HepG2 (cell line): ENCODE data around the gene DDX60.

Source experiments
- GABPA ChIP-seq, 2 experiments: IDR thresholded peaks; 2 replicates each; pipeline ENCODE4 v1.6.1; 2011 to 2016; ENCODE audit warnings: low read depth in 2 of 2, low read length in 1 of 2, missing biosample characterization in 1 of 2, missing genetic modification characterization in 1 of 2
- HMG20A ChIP-seq: IDR thresholded peaks from 2 replicates; pipeline ENCODE4 v1.6.1; 2016; ENCODE audit warnings: borderline replicate concordance
- KDM3A ChIP-seq: IDR thresholded peaks from 2 replicates; pipeline ENCODE4 v1.6.1; 2018; ENCODE audit warnings: low read depth, missing compliant biosample characterization
- KDM5A ChIP-seq: fragments of 200-600 bp; sonication (generic); IDR thresholded peaks from 2 replicates; pipeline ENCODE4 v1.7.0; 2018; ENCODE audit warnings: antibody characterized with exemption, mild to moderate bottlenecking, low read length, borderline replicate concordance
- POLR2A ChIP-seq, 2 experiments: IDR thresholded peaks; 2 replicates each; pipeline ENCODE4 v1.6.1; 2011; ENCODE audit warnings: low read depth in 2 of 2, low read length in 2 of 2, mild to moderate bottlenecking in 1 of 2, moderate library complexity in 1 of 2; ENCODE audit not compliant: insufficient read depth in 1 of 2
- SUZ12 ChIP-seq: fragments of 150-350 bp; IDR thresholded peaks from 2 replicates; pipeline ENCODE4 v1.6.1; 2014; ENCODE audit warnings: low read depth, low read length
- TBP ChIP-seq: sonication (generic); formaldehyde crosslinking; IDR thresholded peaks from 2 replicates; pipeline ENCODE4 v1.5.0; 2020; ENCODE audit warnings: missing genetic modification reagents
- ZNF121 ChIP-seq: sonication (generic); formaldehyde crosslinking; IDR thresholded peaks from 2 replicates; pipeline ENCODE4 v1.5.0; 2020; ENCODE audit warnings: mild to moderate bottlenecking, missing genetic modification reagents
- TF ChIP-seq, protein P1 (sequence below): sonication (generic); formaldehyde crosslinking; IDR thresholded peaks from 2 replicates; pipeline ENCODE4 v1.4.0; 2020; ENCODE audit warnings: missing genetic modification reagents
- TF ChIP-seq, protein P2 (sequence below): sonication (generic); formaldehyde crosslinking; IDR thresholded peaks from 2 replicates; pipeline ENCODE4 v1.8.1; 2023; ENCODE audit warnings: mild to moderate bottlenecking, moderate library complexity, missing genetic modification reagents
- TF ChIP-seq, protein P3 (sequence below): sonication (generic); formaldehyde crosslinking; IDR thresholded peaks from 2 replicates; pipeline ENCODE4 v1.4.0; 2020; ENCODE audit warnings: missing genetic modification reagents
- TF ChIP-seq, protein P4 (sequence below): sonication (generic); formaldehyde crosslinking; IDR thresholded peaks from 2 replicates; pipeline ENCODE4 v1.5.0; 2020; ENCODE audit warnings: mild to moderate bottlenecking, missing genetic modification reagents, moderate library complexity
- TF ChIP-seq, protein P5 (sequence below): IDR thresholded peaks from 2 replicates; pipeline ENCODE4 v1.6.1; 2012; ENCODE audit warnings: inconsistent platforms
- TF ChIP-seq, protein P6 (sequence below), 2 experiments: sonication (generic) in 1 of 2; formaldehyde crosslinking in 1 of 2; IDR thresholded peaks; 2 replicates each; pipeline versions ENCODE4 v1.4.0 to v1.6.1; 2018 to 2020; ENCODE audit warnings: missing genetic modification reagents in 2 of 2, borderline replicate concordance in 1 of 2, low read depth in 1 of 2, mild to moderate bottlenecking in 1 of 2, missing biosample characterization in 1 of 2

DNA sequence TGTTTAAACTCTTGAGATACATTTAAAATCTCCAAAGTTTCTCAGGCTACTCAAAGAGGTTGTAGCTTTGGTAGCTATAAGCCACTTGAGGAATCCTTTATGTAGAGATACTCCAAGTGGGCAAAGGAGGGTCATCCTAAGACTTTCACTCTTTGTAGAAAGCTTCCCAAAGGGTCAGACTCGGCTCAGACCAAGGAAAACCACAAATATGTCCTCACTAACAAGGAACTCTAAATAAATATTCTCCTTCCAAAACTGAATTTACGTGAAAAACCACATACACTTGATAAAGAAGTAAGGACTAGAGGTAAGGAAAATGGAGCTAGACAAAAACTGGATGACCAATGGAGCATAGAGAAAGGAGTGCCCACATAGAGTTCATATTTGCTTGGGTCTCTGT lies 41.7 kb upstream of the DDX60 start:
- TF ChIP-seq, protein P1, sequence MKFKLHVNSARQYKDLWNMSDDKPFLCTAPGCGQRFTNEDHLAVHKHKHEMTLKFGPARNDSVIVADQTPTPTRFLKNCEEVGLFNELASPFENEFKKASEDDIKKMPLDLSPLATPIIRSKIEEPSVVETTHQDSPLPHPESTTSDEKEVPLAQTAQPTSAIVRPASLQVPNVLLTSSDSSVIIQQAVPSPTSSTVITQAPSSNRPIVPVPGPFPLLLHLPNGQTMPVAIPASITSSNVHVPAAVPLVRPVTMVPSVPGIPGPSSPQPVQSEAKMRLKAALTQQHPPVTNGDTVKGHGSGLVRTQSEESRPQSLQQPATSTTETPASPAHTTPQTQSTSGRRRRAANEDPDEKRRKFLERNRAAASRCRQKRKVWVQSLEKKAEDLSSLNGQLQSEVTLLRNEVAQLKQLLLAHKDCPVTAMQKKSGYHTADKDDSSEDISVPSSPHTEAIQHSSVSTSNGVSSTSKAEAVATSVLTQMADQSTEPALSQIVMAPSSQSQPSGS (CRISPR knock-in tag) = no peak
- no peak for TF ChIP-seq ZNF121 (CRISPR knock-in tag)
- TF ChIP-seq, protein P2, sequence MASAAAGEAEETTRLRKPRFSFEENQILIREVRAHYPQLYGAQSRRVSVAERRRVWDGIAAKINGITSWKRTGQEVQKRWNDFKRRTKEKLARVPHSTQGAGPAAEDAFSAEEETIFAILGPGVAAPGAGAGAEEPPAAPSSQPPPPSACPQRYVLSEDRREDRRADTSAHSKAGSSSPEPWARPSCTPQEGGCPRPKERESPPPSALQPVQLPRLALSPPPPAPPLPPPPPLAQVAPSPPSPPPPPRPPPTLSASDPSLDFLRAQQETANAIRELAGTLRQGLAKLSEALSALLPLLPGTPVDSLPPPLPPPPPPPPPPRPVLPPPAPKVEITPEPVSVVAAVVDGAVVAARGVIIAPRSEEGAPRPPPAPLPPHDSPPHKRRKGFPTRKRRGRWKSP (CRISPR knock-in tag) = no peak
- TF ChIP-seq, protein P3, sequence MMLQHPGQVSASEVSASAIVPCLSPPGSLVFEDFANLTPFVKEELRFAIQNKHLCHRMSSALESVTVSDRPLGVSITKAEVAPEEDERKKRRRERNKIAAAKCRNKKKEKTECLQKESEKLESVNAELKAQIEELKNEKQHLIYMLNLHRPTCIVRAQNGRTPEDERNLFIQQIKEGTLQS = no peak
- TF ChIP-seq, protein P4, sequence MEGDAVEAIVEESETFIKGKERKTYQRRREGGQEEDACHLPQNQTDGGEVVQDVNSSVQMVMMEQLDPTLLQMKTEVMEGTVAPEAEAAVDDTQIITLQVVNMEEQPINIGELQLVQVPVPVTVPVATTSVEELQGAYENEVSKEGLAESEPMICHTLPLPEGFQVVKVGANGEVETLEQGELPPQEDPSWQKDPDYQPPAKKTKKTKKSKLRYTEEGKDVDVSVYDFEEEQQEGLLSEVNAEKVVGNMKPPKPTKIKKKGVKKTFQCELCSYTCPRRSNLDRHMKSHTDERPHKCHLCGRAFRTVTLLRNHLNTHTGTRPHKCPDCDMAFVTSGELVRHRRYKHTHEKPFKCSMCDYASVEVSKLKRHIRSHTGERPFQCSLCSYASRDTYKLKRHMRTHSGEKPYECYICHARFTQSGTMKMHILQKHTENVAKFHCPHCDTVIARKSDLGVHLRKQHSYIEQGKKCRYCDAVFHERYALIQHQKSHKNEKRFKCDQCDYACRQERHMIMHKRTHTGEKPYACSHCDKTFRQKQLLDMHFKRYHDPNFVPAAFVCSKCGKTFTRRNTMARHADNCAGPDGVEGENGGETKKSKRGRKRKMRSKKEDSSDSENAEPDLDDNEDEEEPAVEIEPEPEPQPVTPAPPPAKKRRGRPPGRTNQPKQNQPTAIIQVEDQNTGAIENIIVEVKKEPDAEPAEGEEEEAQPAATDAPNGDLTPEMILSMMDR (CRISPR knock-in tag) = no peak
- TF ChIP-seq GABPA (IDR thresholded peaks at IDR 0.05; ENCODE audit: low read depth, low read length) = no peak
- no peak for TF ChIP-seq GABPA (CRISPR knock-in tag; IDR thresholded peaks at IDR 0.05; ENCODE audit: low read depth)
- no peak for TF ChIP-seq HMG20A
- TF ChIP-seq, protein P5, sequence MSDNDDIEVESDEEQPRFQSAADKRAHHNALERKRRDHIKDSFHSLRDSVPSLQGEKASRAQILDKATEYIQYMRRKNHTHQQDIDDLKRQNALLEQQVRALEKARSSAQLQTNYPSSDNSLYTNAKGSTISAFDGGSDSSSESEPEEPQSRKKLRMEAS = no peak
- no peak for TF ChIP-seq POLR2A (IDR thresholded peaks at IDR 0.05; ENCODE audit: insufficient read depth in 1 of 2, low read depth in 2 of 2, low read length in 2 of 2)
- TF ChIP-seq TBP (CRISPR knock-in tag) = no peak
- TF ChIP-seq, protein P6, sequence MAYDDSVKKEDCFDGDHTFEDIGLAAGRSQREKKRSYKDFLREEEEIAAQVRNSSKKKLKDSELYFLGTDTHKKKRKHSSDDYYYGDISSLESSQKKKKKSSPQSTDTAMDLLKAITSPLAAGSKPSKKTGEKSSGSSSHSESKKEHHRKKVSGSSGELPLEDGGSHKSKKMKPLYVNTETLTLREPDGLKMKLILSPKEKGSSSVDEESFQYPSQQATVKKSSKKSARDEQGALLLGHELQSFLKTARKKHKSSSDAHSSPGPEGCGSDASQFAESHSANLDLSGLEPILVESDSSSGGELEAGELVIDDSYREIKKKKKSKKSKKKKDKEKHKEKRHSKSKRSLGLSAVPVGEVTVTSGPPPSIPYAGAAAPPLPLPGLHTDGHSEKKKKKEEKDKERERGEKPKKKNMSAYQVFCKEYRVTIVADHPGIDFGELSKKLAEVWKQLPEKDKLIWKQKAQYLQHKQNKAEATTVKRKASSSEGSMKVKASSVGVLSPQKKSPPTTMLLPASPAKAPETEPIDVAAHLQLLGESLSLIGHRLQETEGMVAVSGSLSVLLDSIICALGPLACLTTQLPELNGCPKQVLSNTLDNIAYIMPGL (CRISPR knock-in tag; IDR thresholded peaks at IDR 0.05; ENCODE audit: borderline replicate concordance in 1 of 2, low read depth in 1 of 2) = no peak
- no peak for TF ChIP-seq SUZ12
- no peak for TF ChIP-seq KDM3A (CRISPR knock-in tag)
- no peak for TF ChIP-seq KDM5A
